Measurements from ENCODE around the gene PRDM12. TPM values are rescaled to one million over a fixed set of nuclear protein-coding genes. Genes with fewer than 3 reads are reported as not detected.
A peak's percentile ranks its signal among the peaks of the same experiment; 100 is the strongest.

The PRDM12 gene
- total and polyA plus RNA-seq, 10 donors = 0.06 to 0.07 TPM; not detected in 8

DNA sequence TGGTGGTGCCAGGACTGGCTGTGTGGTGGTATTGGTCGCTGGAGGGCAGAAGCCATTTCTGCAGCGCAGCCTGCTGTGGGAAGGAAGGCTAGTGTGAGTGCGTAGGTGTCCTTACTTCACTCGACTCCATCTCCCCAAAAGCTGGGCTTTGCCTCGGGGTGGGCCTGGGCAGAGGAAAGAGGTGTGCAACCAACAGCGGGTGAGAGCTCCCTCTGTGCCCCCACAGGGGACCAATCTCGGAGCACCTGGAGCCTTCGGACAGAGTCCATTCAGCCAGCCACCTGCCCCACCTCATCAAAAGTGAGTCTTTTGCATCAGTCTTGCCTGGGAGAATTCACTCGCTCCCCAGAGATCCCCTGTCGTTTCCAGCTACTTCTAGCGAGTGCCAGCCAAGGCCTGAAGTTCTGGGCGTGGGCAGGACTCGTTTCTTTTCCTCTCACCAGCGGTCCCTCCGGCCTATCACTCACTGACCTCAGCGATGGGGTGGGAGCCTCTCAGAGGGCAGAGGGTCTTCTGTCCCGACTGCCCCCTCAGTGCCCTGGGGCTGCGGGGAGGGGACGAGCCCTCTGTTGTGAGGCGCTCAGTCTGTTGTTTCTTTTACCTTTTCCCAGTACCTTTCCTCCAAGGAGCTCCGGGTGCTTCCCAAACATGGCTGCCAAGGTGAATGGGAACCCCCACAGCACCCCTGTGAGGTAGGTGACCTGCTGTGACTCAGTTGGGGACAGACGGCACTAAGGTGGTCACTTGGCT lies 32.9 kb upstream of the PRDM12 start:
- Histone ChIP-seq H3K4me3 (no peak overlapping the region), H3K27me3 (replicated peaks in 1 of 7) (no peaks in the 10 kb centered on the region), H3K9me3 (no peaks in the 10 kb centered on the region), H3K4me1 (no peaks in the 10 kb centered on the region), H3K27ac (no peak overlapping the region), H3K36me3 (peaks cover 11 to 100% (median 96%) of the 10 kb centered on the region in 6 donors)
- intact Hi-C loops (cut with DNase I; ENCODE audit: low total_unique reads) = no loop called here
- WGBS, 5 donors = 94 to 97% (median 96%) methylated on average over 20 to 22 of the region's 22 CpGs
- TF ChIP-seq POLR2A (IDR thresholded peaks at IDR 0.05) = no peak
- TF ChIP-seq POLR2AphosphoS5 (IDR thresholded peaks at IDR 0.05) = no peak
- TF ChIP-seq, protein P1, sequence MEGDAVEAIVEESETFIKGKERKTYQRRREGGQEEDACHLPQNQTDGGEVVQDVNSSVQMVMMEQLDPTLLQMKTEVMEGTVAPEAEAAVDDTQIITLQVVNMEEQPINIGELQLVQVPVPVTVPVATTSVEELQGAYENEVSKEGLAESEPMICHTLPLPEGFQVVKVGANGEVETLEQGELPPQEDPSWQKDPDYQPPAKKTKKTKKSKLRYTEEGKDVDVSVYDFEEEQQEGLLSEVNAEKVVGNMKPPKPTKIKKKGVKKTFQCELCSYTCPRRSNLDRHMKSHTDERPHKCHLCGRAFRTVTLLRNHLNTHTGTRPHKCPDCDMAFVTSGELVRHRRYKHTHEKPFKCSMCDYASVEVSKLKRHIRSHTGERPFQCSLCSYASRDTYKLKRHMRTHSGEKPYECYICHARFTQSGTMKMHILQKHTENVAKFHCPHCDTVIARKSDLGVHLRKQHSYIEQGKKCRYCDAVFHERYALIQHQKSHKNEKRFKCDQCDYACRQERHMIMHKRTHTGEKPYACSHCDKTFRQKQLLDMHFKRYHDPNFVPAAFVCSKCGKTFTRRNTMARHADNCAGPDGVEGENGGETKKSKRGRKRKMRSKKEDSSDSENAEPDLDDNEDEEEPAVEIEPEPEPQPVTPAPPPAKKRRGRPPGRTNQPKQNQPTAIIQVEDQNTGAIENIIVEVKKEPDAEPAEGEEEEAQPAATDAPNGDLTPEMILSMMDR (IDR thresholded peaks at IDR 0.05 in 8 of 11, conservative IDR thresholded peaks at IDR 0.05 in 3 of 11) = no peak
- DNase-seq = peak; percentile 62

DNA sequence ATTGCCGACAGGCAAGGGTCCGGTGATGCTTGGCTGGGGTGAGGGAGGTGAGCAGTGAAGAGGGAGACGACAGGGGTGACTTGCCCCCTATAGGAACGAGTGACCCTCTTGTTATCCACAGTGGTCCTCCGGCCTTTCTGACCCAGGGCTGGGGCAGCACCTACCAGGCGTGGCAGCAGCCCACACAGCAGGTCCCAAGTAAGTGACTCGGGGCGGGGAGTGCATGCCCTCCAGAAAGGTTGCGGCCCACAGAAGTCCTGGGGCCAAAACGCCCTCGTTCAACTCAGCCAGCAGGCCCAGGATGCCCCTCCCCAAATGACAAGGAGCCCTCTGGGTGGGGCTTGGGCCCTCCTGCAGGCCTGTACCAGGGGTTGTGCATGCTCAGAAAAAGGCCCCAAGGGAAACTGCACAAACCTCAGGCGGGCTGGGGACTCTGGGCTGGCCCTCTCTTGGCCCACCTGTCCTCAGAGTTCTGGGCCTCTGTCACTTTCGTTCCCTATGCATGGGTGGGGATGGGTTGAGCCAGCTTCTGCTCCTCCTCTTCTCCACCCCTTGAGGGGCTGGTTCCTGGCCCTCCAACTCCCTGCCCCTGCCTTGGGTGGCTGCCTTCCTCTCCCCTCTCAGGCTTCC lies 32.2 kb upstream of the PRDM12 start:
- Histone ChIP-seq H3K27ac (no peak overlapping the region), H3K4me1 (no peaks in the 10 kb centered on the region), H3K9me3 (no peaks in the 10 kb centered on the region), H3K27me3 (replicated peaks in 1 of 7) (no peaks in the 10 kb centered on the region), H3K36me3 (peaks cover 7 to 100% (median 95%) of the 10 kb centered on the region in 6 donors), H3K4me3 (no peak overlapping the region)
- DNase-seq = peak; percentile 42
- intact Hi-C loops (cut with DNase I; ENCODE audit: low total_unique reads) = no loop called here
- 91 to 98% (median 95%) methylated on average over 8 to 13 of the region's 13 CpGs for WGBS, 5 donors
- TF ChIP-seq, protein P1 (IDR thresholded peaks at IDR 0.05 in 8 of 11, conservative IDR thresholded peaks at IDR 0.05 in 3 of 11) = no peak
- no peak for TF ChIP-seq POLR2AphosphoS5 (IDR thresholded peaks at IDR 0.05)
- TF ChIP-seq POLR2A (IDR thresholded peaks at IDR 0.05) = no peak

DNA sequence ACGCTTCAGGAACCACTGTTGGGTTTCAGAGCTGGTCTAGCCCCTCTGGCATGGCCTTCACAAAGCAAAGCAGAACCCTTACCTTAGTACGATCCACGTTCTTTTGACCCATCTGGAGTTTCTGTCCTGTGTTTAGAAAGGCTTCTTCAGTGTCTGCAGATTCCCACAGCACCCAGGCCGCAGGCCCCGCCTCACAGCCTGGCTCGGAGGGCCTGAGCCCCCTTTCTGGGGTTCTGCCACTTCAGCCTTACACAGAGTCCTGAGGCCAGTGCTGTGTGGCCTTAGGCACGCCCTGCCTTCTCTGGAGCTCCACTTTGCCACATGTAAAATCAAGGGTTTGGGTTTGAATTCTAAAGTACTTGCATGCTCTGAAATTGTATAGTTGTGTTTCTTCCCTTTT lies 31.6 kb upstream of the PRDM12 start:
- intact Hi-C loops (cut with DNase I; ENCODE audit: low total_unique reads) = no loop called here
- H3K4me3 ChIP-seq = no peak overlapping the region
- TF ChIP-seq POLR2A (IDR thresholded peaks at IDR 0.05) (no peak), POLR2AphosphoS5 (IDR thresholded peaks at IDR 0.05) (no peak)
- TF ChIP-seq, protein P1 (IDR thresholded peaks at IDR 0.05 in 8 of 11, conservative IDR thresholded peaks at IDR 0.05 in 3 of 11) = no peak

More for the DNA sequence above, 31.6 kb upstream of the PRDM12 start:
- WGBS, 5 donors = 95 to 98% (median 96%) methylated on average over 7 of the region's 7 CpGs
- H3K9me3 ChIP-seq = no peaks in the 10 kb centered on the region
- peak; percentile 24 for DNase-seq
- H3K27ac ChIP-seq = no peak overlapping the region
- no peaks in the 10 kb centered on the region for H3K4me1 ChIP-seq
- peaks cover 6 to 100% (median 93%) of the 10 kb centered on the region in 6 donors for H3K36me3 ChIP-seq
- no peaks in the 10 kb centered on the region for H3K27me3 ChIP-seq (replicated peaks in 1 of 7)

Measured in spleen (tissue), 11 donors.